NCI-H1930 (cell line): ENCODE results near the gene SORCS2.

ENCODE experiments used
- DNase-seq, 2 experiments: peaks; one replicate each; lab custom pipeline; 2025; lab: John Stamatoyannopoulos, UW

The SORCS2 gene

DNA sequence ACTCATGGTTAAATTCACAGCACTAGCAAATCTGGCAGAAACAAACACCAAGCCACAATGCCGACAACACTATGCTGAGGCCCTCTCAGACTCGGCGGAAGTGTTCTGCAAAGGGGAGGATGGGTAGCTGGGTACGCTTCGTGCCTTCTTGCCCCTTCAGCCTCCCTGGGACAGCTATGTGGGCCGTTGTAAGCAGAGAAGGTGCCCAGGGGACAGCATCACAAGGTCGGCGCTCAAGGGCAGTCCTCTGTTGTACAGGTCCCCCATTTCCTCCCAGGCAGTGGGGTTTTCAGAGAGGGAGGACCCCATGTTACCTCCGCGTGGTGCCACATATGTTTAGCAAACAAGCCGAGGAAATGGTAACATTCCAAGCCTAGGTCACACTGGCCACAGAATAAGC is 573.7 kb downstream of the SORCS2 start:
- no peak for DNase-seq

DNA sequence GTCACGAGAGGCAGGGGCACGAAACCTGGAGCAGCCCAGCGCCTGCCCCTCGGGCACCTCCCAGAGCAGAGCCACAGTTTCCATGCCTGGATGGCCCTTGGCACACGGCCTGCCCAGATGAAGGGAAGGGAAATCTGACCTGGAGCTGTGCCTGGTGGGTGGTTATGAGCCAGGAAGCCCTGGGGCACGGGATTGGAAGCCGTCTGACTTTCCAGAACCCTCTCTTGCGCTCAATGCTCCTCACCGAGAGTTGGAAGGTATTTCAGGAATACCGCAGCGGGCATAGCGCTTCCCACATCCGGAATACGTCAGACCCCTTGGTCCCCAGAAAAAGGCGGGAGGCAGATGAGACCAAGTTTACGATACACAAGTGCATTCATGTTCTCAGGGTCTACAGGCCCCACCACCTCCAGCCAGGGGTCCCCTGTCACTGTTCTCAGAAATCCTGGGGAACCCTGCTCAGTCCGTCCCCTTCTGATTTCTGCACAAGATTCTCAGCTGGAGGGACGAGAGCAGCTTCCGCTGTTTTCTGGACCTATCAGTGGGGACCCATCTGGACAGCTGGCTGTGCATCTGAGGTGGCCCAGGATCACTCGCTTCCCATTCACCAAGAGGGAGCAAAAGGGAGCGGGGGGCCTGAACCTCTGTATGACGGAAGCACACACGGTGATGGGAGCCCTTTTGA is 574.5 kb downstream of the SORCS2 start:
- DNase-seq: no peak

DNA sequence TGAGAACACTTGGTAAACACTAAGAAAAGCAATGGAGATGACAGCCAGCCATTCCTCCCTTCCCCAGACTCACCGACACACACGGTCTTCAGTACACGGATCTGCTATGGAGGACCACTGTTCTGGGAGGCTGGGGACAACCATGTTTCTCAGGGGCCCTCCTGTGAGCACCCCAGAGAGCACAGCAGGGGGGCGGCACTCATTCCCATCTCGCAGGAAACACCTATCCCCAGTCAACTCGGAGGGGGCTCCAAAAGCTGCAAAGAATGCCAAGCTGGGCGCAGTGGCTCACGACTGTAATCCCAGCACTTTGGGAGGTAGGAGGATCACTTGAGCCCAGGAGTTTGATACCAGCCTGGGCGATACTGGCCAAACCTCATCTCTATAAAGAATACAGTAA is 575.2 kb downstream of the SORCS2 start:
- DNase-seq: no peak

DNA sequence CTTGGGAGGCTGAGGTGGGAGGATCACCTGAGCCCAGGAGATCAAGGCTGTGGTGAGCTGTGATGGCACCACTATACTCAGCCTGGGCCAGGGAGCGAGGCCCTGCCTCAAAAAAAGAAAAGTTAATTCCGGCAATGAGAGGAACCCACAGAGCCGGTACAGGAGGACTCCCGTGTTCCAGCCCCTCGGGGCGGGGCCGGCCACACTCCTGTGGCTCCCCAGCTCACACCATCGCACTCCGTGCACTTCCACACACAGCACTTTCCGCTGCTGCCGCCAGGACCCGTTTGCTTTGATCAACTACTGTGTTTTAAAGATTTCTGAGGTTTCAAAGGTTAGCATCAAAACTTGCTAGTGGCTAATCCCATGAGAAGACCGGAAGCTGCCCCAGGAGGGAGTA is 575.6 kb downstream of the SORCS2 start:
- no peak for DNase-seq

DNA sequence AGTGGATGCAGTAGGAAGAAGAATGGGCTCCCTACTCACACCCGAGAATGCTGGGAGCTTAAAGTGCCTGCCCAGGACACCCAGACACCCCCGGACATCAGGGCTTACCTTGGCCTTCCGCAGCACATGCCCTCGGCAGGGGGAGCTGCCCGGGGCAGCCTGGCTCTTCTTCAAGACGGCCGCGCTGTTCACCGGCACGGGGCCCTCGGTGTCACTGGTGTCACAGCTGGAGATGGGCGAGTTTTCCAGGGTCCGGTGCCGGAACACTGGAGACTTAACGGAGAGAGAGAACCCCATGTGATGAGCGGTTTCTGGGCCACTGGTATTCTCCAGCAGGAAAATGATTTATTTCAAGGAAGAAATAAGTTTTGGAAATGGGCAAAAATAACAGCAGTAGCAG is 576.4 kb downstream of the SORCS2 start:
- DNase-seq: no peak

DNA sequence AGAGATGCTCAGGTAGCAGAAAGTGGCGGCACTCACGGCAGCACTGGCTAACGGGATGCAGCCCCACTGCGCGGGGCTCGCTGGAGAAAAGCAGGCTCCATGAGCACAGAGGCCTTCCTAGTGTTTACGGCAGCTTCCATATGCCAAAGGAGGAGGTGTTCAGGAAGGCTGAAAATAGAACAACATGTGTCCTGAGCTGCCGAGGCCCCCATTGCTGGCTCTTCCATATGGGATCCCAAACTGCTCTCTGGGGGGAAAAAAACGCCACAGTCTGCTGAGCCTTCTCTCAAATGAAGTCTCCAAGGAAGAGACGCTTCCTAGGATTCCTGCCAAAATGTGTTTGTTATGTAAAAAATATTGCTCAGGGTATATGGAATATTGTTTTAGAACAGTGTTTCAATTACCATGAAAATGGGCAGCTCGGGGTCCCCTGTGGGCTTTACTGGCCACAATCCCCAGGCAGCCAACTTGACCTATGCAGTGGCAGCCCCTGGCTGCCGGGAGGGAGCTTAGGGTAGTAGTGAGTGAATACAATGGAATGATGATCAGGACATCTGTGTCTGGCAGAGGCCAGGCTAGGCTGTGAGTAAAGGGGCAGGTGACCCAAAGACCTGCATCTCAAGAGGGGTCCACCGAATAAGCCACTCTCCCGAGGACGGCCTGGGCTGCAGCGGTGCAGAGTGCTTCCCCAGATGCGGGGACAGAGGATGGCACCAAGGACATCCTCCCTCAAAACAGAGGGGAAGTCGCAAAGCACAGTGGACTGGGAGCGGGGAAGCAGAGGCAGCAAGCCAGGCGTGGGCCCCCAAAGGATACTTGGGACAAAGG is 577.3 kb downstream of the SORCS2 start:
- no peak for DNase-seq

DNA sequence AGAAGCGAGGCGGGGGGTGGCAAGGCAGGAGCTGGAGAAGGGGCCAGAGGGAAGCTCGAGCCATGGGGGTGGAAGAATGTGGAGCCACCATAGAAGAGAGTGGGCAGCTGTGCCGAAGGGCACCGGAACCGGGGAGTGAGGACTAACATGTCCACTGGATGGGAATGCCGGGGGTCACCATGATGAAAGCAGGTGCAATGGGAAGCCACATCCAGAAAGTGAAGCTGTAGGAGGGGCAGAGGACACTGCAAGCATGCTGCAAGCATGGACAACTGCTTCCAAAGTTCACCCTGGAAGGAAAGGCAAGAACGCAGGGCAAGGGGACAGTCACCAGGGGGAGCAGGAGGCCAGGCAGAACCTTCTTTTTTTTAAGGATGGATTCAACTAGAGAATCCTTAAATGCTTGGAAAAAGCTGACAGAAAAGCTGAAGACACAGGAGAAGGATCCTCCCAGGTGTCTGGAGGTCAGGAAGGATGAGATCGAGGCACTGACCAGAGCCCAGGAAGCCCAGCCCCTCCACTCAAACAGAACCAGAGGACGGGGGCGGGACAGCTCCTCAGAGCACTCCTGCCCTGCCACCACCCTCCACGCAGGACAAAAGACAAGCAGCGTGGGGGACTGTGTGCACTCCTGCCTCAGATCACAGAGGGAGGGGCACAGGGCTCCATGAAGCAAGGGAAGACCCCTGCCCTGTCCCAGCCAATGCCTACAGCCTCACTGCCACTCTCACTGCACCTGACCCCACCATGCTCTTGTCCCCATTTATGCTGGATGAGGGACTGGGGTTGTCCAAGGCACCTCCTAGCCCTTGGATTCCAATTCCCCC is 578.1 kb downstream of the SORCS2 start:
- DNase-seq: no peak

DNA sequence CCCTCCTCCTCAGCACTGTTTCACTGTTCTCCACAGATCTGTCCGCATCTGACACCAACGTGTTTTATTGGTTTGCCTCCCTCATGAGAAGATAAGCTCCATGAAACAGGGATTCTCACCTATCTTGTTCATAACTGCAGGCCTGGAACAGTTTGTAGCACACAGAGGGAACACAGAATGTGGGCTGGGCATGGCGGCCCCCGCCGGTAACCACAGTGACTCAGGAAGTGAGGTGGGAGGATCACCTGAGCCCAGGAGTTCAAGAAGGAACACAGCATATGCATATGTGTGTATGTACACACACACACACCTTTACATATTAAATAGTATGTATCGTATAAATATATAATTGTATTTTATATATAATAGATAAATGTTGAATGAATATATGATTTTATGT is 578.7 kb downstream of the SORCS2 start:
- DNase-seq: no peak

- DNase-seq: no peak
Measured at GRCh38 chr4:7771541-7772507, 579.5 kb downstream of the SORCS2 start.

GRCh38 chr4:7772711-7773385 is 580.5 kb downstream of the SORCS2 start:
- no peak for DNase-seq

DNA sequence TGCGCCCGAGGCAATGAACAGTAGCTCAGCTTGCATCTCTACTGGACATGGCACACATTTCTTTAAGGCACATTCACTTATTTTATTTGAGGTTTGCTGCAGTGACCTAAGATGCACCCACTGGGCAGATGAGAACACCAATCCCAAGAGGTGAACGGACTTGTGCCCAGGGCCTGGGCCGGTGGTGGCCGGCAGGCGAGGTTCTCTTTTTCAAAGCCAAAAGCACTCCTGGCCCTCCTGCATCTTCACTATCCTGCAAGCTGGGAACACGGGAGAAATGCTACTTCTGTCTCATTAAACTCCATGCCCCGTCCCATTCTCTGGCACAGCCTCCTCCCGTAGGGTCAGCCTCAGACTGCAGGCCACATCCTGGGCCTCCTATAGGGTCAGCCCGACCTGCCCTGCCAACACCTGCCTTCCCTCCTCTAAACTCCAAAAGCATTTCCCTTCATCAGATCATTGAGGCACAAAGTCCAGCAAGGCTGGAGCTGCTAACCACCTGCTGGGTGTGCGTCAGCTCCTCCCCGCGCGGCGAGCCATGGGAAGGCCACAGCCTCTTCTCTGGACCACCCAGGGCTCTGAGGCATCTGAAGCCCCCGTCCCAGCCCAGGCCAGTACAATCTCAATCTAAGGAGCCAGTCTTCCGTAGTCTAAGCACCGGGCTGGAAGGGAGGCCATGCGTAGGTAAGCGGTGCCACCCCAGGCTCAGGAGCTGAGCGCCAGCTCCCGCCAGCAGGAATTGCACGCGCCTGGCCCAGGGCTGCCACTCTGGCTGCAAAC is 581.3 kb downstream of the SORCS2 start:
- DNase-seq: no peak

GRCh38 chr4:7774301-7775294 is 582.3 kb downstream of the SORCS2 start:
- no peak for DNase-seq

DNA sequence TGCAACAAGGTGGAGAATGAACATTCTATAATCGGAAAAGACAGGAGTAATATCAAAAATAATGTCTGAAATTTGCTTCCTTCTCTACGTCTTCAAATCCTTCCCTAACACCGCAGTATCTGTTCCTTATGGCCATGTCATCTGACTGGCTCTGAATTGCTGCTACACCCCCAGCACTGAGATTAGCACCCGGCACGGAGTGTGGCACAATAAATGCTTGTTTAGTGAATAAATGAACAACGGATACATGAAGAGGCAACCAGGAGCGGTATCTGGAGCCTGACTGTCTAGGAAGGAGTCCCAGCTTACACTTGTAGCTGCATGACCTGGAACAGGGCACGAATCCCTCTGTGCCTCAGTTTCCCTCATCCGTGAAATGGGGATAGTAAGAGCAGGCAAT is 583.1 kb downstream of the SORCS2 start:
- no peak for DNase-seq

GRCh38 chr4:7777017-7777710 is 584.8 kb downstream of the SORCS2 start:
- no peak for DNase-seq

DNA sequence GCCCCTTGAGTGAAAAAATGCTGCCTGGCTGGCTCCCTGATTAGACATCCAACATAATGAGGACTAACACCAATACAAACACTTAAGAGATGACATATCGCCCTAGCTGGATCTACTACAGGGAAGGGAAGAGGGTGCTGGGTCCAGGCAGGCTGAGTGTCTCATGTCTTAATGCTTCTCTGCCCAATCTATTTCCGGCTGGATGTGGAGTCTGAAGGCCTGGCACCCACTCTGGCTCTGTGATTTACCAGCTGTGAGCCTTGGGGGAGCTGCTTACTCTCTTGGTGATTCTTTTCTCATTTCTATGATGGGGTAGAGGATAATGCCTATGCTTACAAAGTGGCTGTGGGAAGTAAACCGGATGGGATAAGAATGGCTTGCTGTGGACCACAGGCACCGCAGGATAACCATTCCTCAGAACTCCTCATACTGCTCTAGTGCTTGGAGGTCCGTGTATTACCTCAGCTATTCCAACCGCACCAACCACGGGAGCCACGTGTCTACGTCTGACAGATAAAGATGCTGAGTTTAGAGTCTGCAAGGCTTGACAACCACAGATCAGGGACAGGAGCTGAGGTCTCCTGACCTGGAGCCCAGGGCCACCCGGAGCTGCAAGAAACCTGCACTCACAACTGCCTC is 585.7 kb downstream of the SORCS2 start:
- DNase-seq: no peak

DNA sequence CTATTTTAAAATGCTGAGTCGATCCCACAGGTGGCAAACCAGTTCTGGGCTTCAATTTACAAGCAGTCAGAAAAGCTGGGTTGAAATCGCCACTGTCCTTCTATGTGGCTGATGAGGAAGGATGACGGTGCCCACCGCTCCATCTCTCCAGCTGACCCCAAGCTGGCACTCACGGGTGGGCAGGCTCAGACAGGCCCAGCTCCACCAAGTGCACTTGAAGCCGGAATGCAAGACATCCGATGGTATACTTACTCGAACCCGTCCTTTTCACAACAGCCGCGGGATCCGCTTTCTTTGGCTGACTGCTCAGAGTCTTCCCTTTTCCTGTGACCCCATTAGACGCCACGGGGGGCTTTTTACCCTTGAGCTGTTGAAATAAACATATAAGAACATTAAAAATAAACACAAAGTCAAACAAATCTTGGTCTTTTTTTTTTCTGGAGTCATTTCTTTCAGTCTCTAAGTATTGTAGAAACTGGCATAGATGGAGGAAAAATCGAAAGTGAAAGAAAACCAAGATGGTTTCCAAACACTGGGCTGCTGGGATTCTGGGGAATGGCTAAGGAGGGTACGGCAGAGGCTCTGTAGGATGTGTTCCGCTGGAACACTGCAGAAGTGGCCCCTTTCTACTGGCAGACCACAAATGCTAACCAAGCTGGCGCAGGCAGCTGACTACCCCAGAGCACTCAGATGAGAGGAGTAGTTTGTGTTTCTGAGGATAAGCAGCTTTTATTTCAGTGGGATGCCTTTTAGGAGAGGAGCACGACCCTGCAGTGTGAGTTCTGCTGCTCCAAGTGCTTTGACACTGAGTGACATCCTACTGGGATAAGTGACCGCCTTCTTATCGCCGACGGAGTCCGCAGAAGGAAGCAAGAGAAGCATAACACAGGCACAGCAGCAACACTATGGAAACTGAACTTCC is 586.4 kb downstream of the SORCS2 start:
- no peak for DNase-seq

DNA sequence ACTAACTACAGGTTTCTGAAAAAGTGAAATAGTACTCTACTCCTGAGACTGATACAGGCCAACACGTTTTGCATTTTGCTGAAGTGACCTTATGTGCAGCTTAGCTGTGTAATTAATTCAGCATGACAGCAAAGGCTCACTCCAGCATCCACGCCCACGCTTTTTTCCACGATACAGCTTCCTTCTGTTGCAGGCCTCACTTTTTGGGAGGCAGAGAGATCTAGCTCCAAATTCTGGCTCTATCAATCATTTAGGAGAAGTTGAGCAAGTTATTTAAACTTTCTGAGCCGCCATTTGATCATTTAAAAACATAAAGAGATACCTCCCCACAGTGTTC is 587.1 kb downstream of the SORCS2 start:
- DNase-seq: no peak
